PC-9 (cell line): Measurements from ENCODE around the gene SETBP1.

Experiments
- EZH2 ChIP-seq: fragments of 200-600 bp; sonication (generic); IDR thresholded peaks from 2 replicates; pipeline ENCODE4 v1.8.0; 2017; ENCODE audit warnings: antibody characterized with exemption, low read depth
- TF ChIP-seq, protein P1 (sequence below): fragments of 200-600 bp; sonication (generic); conservative IDR thresholded peaks from 2 replicates; pipeline ENCODE4 v1.6.1; 2017; ENCODE audit warnings: mixed run types, antibody characterized with exemption, mild to moderate bottlenecking, moderate library complexity

- TF ChIP-seq, protein P1, sequence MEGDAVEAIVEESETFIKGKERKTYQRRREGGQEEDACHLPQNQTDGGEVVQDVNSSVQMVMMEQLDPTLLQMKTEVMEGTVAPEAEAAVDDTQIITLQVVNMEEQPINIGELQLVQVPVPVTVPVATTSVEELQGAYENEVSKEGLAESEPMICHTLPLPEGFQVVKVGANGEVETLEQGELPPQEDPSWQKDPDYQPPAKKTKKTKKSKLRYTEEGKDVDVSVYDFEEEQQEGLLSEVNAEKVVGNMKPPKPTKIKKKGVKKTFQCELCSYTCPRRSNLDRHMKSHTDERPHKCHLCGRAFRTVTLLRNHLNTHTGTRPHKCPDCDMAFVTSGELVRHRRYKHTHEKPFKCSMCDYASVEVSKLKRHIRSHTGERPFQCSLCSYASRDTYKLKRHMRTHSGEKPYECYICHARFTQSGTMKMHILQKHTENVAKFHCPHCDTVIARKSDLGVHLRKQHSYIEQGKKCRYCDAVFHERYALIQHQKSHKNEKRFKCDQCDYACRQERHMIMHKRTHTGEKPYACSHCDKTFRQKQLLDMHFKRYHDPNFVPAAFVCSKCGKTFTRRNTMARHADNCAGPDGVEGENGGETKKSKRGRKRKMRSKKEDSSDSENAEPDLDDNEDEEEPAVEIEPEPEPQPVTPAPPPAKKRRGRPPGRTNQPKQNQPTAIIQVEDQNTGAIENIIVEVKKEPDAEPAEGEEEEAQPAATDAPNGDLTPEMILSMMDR: no peak
- no peak for TF ChIP-seq EZH2
These were observed 60.8 kb downstream of the SETBP1 start for GRCh38 chr18:44741511-44741910.
